ENCODE measurements around the gene OBSCN.
"Not testable (repeated sequence)": the region's sequence is repeated elsewhere in the genome, so short reads cannot be mapped to it uniquely, and the experiment has no call there.

Gene OBSCN

GRCh38 chr1:228238007-228238406, 30.2 kb downstream of the OBSCN start:
- WGBS, 2 experiments (ENCODE audit: insufficient coverage in 2 of 2), result 92 to 100% methylated on average over 4 to 5 of the region's 7 CpGs
- Histone ChIP-seq H3K4me3 (ENCODE audit: extremely low read depth, insufficient read depth, low read length, poor library complexity, severe bottlenecking) (no peak overlapping the region), H3K4me1 (ENCODE audit: control insufficient read depth, insufficient read depth, low read length, poor library complexity, severe bottlenecking) (no peaks in the 10 kb centered on the region), H3K27ac (ENCODE audit: low read depth, low read length, severe bottlenecking) (no peak overlapping the region), H3K36me3 (ENCODE audit: control insufficient read depth, insufficient read depth, low read length) (peaks cover 57% of the 10 kb centered on the region), H3K9me3 (ENCODE audit: control insufficient read depth, low read length) (peaks cover 30% of the 10 kb centered on the region)

DNA sequence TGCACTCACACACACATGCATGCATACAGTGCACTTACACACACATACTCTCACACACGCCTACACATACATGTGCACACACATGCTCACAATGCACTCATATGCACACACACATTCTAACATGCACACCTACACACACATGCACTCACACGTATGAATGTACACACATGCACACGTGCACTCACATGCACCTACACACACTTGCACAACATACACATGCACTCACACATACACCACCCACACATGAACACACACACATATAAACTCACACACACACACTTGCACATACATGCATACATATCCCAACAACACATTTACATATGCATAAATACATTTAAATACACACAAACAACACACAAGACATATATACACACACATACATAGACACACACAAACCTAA, 30.6 kb downstream of the OBSCN start:
- peaks cover 33% of the 10 kb centered on the region for H3K9me3 ChIP-seq (ENCODE audit: control insufficient read depth, low read length)
- no peaks in the 10 kb centered on the region for H3K4me1 ChIP-seq (ENCODE audit: control insufficient read depth, insufficient read depth, low read length, poor library complexity, severe bottlenecking)
- H3K4me3 ChIP-seq (ENCODE audit: extremely low read depth, insufficient read depth, low read length, poor library complexity, severe bottlenecking), result no peak overlapping the region
- H3K27ac ChIP-seq (ENCODE audit: low read depth, low read length, severe bottlenecking), result no peak overlapping the region
- 63 to 64% methylated on average over 3 of the region's 3 CpGs for WGBS, 2 experiments (ENCODE audit: insufficient coverage in 2 of 2)
- H3K36me3 ChIP-seq (ENCODE audit: control insufficient read depth, insufficient read depth, low read length), result peaks cover 58% of the 10 kb centered on the region

DNA sequence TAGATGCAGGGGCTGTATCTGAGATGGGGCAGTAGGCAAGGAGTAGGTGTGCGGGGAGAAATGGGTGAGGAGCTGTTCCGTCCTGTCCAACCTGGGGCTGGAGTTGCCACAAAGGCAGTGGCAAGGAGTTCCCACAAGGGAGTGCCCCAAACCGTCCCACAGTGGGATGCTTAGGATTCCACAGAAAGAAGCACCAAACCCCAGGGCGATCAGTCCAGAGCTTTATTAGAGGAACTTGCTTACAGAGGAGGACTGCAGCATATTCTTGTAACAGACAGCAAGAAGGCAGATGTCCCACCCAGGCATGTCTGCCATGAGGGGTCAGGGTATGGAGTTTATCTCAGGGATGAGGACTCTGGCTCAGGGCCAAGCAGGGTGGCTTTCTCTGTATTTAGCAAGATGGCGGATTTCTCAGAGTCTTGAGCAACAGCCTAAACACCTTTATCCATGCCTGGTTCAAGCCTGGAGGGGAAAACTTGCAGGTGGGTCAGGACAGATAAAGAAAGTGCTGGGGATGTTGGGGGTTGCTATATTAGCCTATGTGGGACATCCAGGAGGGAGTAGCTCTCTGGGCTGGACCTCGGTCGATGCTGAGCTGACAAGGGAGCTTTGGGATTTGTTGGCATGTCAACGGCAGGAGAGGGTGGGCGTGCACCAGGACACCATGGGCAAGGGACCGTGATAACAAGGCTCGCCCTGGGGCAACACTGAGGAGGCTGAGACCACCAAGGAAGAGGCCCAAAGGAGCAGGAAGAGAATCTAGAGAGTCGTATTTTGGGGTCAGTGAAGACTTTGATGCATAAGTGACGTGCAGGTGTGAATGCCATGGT, 32.8 kb downstream of the OBSCN start:
- Histone ChIP-seq H3K27ac (ENCODE audit: low read depth, low read length, severe bottlenecking) (no peak overlapping the region), H3K4me3 (ENCODE audit: extremely low read depth, insufficient read depth, low read length, poor library complexity, severe bottlenecking) (no peak overlapping the region), H3K36me3 (ENCODE audit: control insufficient read depth, insufficient read depth, low read length) (peaks cover 79% of the 10 kb centered on the region), H3K9me3 (ENCODE audit: control insufficient read depth, low read length) (peaks cover 53% of the 10 kb centered on the region), H3K4me1 (ENCODE audit: control insufficient read depth, insufficient read depth, low read length, poor library complexity, severe bottlenecking) (no peaks in the 10 kb centered on the region)
- WGBS, 2 experiments (ENCODE audit: insufficient coverage in 2 of 2), result 83 to 97% methylated on average over 9 to 12 of the region's 13 CpGs

- Histone ChIP-seq H3K4me3 (ENCODE audit: extremely low read depth, insufficient read depth, low read length, poor library complexity, severe bottlenecking) (no peak overlapping the region), H3K4me1 (ENCODE audit: control insufficient read depth, insufficient read depth, low read length, poor library complexity, severe bottlenecking) (no peaks in the 10 kb centered on the region), H3K9me3 (ENCODE audit: control insufficient read depth, low read length) (peaks cover 53% of the 10 kb centered on the region), H3K36me3 (ENCODE audit: control insufficient read depth, insufficient read depth, low read length) (peaks cover 86% of the 10 kb centered on the region), H3K27ac (ENCODE audit: low read depth, low read length, severe bottlenecking) (no peak overlapping the region)
- 92 to 100% methylated on average over 2 of the region's 2 CpGs for WGBS, 2 experiments (ENCODE audit: insufficient coverage in 2 of 2)
These were observed 33.4 kb downstream of the OBSCN start for GRCh38 chr1:228241259-228241658.

GRCh38 chr1:228242409-228242808, 34.6 kb downstream of the OBSCN start:
- Histone ChIP-seq H3K36me3 (ENCODE audit: control insufficient read depth, insufficient read depth, low read length) (peaks cover 91% of the 10 kb centered on the region), H3K4me3 (ENCODE audit: extremely low read depth, insufficient read depth, low read length, poor library complexity, severe bottlenecking) (no peak overlapping the region)

GRCh38 chr1:228243093-228243492, 35.2 kb downstream of the OBSCN start:
- Histone ChIP-seq H3K27ac (ENCODE audit: low read depth, low read length, severe bottlenecking) (no peak overlapping the region), H3K9me3 (ENCODE audit: control insufficient read depth, low read length) (peaks cover 53% of the 10 kb centered on the region), H3K4me3 (ENCODE audit: extremely low read depth, insufficient read depth, low read length, poor library complexity, severe bottlenecking) (no peak overlapping the region), H3K4me1 (ENCODE audit: control insufficient read depth, insufficient read depth, low read length, poor library complexity, severe bottlenecking) (no peaks in the 10 kb centered on the region), H3K36me3 (ENCODE audit: control insufficient read depth, insufficient read depth, low read length) (peaks cover 92% of the 10 kb centered on the region)
- WGBS, 2 experiments (ENCODE audit: insufficient coverage in 2 of 2), result 96 to 100% methylated on average over 4 to 7 of the region's 7 CpGs

More at GRCh38 chr1:228242409-228242808, 34.6 kb downstream of the OBSCN start:
- Histone ChIP-seq H3K27ac (ENCODE audit: low read depth, low read length, severe bottlenecking) (no peak overlapping the region), H3K9me3 (ENCODE audit: control insufficient read depth, low read length) (peaks cover 53% of the 10 kb centered on the region), H3K4me1 (ENCODE audit: control insufficient read depth, insufficient read depth, low read length, poor library complexity, severe bottlenecking) (no peaks in the 10 kb centered on the region)

- not testable (repeated sequence) for H3K27ac ChIP-seq (ENCODE audit: low read depth, low read length, severe bottlenecking); H3K4me3 ChIP-seq (ENCODE audit: extremely low read depth, insufficient read depth, low read length, poor library complexity, severe bottlenecking); H3K4me1 ChIP-seq (ENCODE audit: control insufficient read depth, insufficient read depth, low read length, poor library complexity, severe bottlenecking)
- Histone ChIP-seq H3K9me3 (ENCODE audit: control insufficient read depth, low read length) (peaks cover 53% of the 10 kb centered on the region), H3K36me3 (ENCODE audit: control insufficient read depth, insufficient read depth, low read length) (peaks cover 89% of the 10 kb centered on the region)
- 100% methylated on average over 3 to 4 of the region's 5 CpGs for WGBS, 2 experiments (ENCODE audit: insufficient coverage in 2 of 2)
These were observed 36.1 kb downstream of the OBSCN start for GRCh38 chr1:228243989-228244388.

DNA sequence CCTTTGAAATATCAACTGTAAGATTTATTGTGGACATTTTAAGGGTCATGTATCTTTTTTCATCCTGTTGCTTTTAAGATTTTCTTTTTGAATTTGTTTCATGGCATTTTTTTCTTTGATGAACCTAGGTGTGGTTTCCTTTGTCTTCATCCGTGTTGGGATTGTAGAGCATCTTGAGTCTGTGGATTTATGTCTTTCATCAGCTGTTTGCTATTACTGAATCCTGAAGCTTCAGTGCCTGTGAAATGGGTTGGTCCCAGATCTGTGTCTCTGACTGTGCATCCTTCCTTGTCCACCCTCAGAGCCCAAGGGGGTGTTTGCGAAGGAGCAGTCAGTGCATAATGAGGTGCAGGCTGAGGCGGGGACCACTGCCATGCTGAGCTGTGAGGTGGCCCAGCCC, 37.3 kb downstream of the OBSCN start:
- no peaks in the 10 kb centered on the region for H3K4me1 ChIP-seq (ENCODE audit: control insufficient read depth, insufficient read depth, low read length, poor library complexity, severe bottlenecking)
- H3K36me3 ChIP-seq (ENCODE audit: control insufficient read depth, insufficient read depth, low read length), result peaks cover 92% of the 10 kb centered on the region
- WGBS, 2 experiments (ENCODE audit: insufficient coverage in 2 of 2), result 94 to 100% methylated on average over 2 of the region's 3 CpGs
- no peak overlapping the region for H3K27ac ChIP-seq (ENCODE audit: low read depth, low read length, severe bottlenecking)
- H3K9me3 ChIP-seq (ENCODE audit: control insufficient read depth, low read length), result peaks cover 53% of the 10 kb centered on the region
- H3K4me3 ChIP-seq (ENCODE audit: extremely low read depth, insufficient read depth, low read length, poor library complexity, severe bottlenecking), result no peak overlapping the region

GRCh38 chr1:228246216-228246900, 38.5 kb downstream of the OBSCN start:
- WGBS, 2 experiments (ENCODE audit: insufficient coverage in 2 of 2), result 91 to 100% methylated on average over 4 to 7 of the region's 8 CpGs
- H3K4me1 ChIP-seq (ENCODE audit: control insufficient read depth, insufficient read depth, low read length, poor library complexity, severe bottlenecking), result no peaks in the 10 kb centered on the region
- no peak overlapping the region for H3K27ac ChIP-seq (ENCODE audit: low read depth, low read length, severe bottlenecking)
- H3K36me3 ChIP-seq (ENCODE audit: control insufficient read depth, insufficient read depth, low read length), result peaks cover 92% of the 10 kb centered on the region
- no peak overlapping the region for H3K4me3 ChIP-seq (ENCODE audit: extremely low read depth, insufficient read depth, low read length, poor library complexity, severe bottlenecking)
- H3K9me3 ChIP-seq (ENCODE audit: control insufficient read depth, low read length), result peaks cover 40% of the 10 kb centered on the region

- Histone ChIP-seq H3K4me3 (ENCODE audit: extremely low read depth, insufficient read depth, low read length, poor library complexity, severe bottlenecking) (no peak overlapping the region), H3K27ac (ENCODE audit: low read depth, low read length, severe bottlenecking) (no peak overlapping the region), H3K36me3 (ENCODE audit: control insufficient read depth, insufficient read depth, low read length) (peaks cover 87% of the 10 kb centered on the region), H3K4me1 (ENCODE audit: control insufficient read depth, insufficient read depth, low read length, poor library complexity, severe bottlenecking) (no peaks in the 10 kb centered on the region), H3K9me3 (ENCODE audit: control insufficient read depth, low read length) (peaks cover 9% of the 10 kb centered on the region)
- 90 to 99% methylated on average over 22 to 23 of the region's 24 CpGs for WGBS, 2 experiments (ENCODE audit: insufficient coverage in 2 of 2)
These were observed 41.9 kb downstream of the OBSCN start for GRCh38 chr1:228249513-228250305.

Data from mesodermal cell (in vitro differentiated cells).